ENCODE data around the gene GNAL.

Gene GNAL

DNA sequence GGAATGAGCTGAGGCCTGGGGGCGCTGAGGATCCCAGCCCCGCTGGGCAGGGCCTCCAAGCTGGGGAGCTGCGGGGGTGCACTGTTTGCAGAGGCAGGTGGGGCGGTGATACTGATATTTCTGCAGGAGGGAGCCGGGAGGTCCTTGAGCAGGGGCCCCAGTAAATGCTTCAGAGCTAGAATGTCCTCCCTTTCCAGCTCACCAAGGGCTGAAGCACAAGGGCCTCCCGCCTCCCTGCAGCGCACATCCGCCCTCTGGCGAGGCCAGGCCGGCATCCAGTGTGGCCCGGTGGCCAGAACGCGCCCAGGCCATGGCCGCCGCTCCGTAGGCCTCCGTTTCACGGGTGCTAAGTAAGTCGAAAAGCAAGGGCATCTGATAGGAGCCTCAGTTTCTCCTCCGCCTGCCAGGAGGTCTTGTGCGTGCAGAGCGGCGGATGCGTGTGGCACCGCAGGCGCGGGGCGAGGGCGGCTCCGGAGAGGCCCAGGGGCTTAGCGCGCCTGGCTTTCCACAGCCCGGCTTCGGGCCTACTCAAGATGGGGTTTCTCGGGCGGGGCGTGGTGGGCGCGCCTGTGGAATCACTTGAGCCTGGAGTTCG lies 132.7 kb downstream of the GNAL start:
- Histone ChIP-seq H3K27me3 (ENCODE audit: control insufficient read depth, low read length) (no peaks in the 10 kb centered on the region), H3K27ac (ENCODE audit: low read depth, low read length) (no peak overlapping the region)

GRCh38 chr18:11823545-11823944 lies 134.5 kb downstream of the GNAL start:
- TF ChIP-seq EZH2phosphoT487 (IDR thresholded peaks at IDR 0.05; ENCODE audit: borderline replicate concordance, low read length) (no peak), CTCF (IDR thresholded peaks at IDR 0.05; ENCODE audit: low read depth, low read length, poor library complexity, severe bottlenecking) (no peak)
- Histone ChIP-seq H3K27ac (ENCODE audit: low read depth, low read length) (no peak overlapping the region), H3K36me3 (ENCODE audit: control insufficient read depth, low read length) (no peaks in the 10 kb centered on the region), H4K20me1 (ENCODE audit: control insufficient read depth, insufficient read depth, low read depth, low read length) (no peaks in the 10 kb centered on the region), H3K27me3 (ENCODE audit: control insufficient read depth, low read length) (no peaks in the 10 kb centered on the region), H3F3A (ENCODE audit: control insufficient read depth, insufficient read depth) (no peaks in the 10 kb centered on the region), H3K9me3 (ENCODE audit: control insufficient read depth, insufficient read depth, low read length) (no peaks in the 10 kb centered on the region), H3K79me2 (ENCODE audit: control insufficient read depth, low read length) (no peaks in the 10 kb centered on the region), H3K9me2 (replicated peaks; ENCODE audit: control insufficient read depth, low read length) (no peaks in the 10 kb centered on the region), H3K4me2 (ENCODE audit: low read length) (no peak overlapping the region), H3K4me3 (ENCODE audit: low read length) (no peak overlapping the region), H3K4me1 (ENCODE audit: control insufficient read depth, low read length) (no peaks in the 10 kb centered on the region)

More for the DNA sequence above, 132.7 kb downstream of the GNAL start:
- no peaks in the 10 kb centered on the region for H3K9me3 ChIP-seq (ENCODE audit: control insufficient read depth, insufficient read depth, low read length)
- H3K4me2 ChIP-seq (ENCODE audit: low read length): no peak overlapping the region
- no peaks in the 10 kb centered on the region for H4K20me1 ChIP-seq (ENCODE audit: control insufficient read depth, insufficient read depth, low read depth, low read length)
- no peak overlapping the region for H3K4me3 ChIP-seq (ENCODE audit: low read length)
- no peak for TF ChIP-seq CTCF (IDR thresholded peaks at IDR 0.05; ENCODE audit: low read depth, low read length, poor library complexity, severe bottlenecking)
- no peaks in the 10 kb centered on the region for H3F3A ChIP-seq (ENCODE audit: control insufficient read depth, insufficient read depth)
- no peaks in the 10 kb centered on the region for H3K9me2 ChIP-seq (replicated peaks; ENCODE audit: control insufficient read depth, low read length)
- H3K36me3 ChIP-seq (ENCODE audit: control insufficient read depth, low read length): no peaks in the 10 kb centered on the region
- H3K4me1 ChIP-seq (ENCODE audit: control insufficient read depth, low read length): no peaks in the 10 kb centered on the region
- no peaks in the 10 kb centered on the region for H3K79me2 ChIP-seq (ENCODE audit: control insufficient read depth, low read length)

- Histone ChIP-seq H3K79me2 (ENCODE audit: control insufficient read depth, low read length) (no peaks in the 10 kb centered on the region), H3K9me3 (ENCODE audit: control insufficient read depth, insufficient read depth, low read length) (no peaks in the 10 kb centered on the region), H4K20me1 (ENCODE audit: control insufficient read depth, insufficient read depth, low read depth, low read length) (no peaks in the 10 kb centered on the region), H3K4me2 (ENCODE audit: low read length) (no peak overlapping the region), H3F3A (ENCODE audit: control insufficient read depth, insufficient read depth) (no peaks in the 10 kb centered on the region), H3K4me1 (ENCODE audit: control insufficient read depth, low read length) (no peaks in the 10 kb centered on the region), H3K27me3 (ENCODE audit: control insufficient read depth, low read length) (no peaks in the 10 kb centered on the region), H3K27ac (ENCODE audit: low read depth, low read length) (no peak overlapping the region), H3K36me3 (ENCODE audit: control insufficient read depth, low read length) (no peaks in the 10 kb centered on the region), H3K9me2 (replicated peaks; ENCODE audit: control insufficient read depth, low read length) (no peaks in the 10 kb centered on the region), H3K4me3 (ENCODE audit: low read length) (no peak overlapping the region)
- TF ChIP-seq EZH2phosphoT487 (IDR thresholded peaks at IDR 0.05; ENCODE audit: borderline replicate concordance, low read length): no peak
- TF ChIP-seq CTCF (IDR thresholded peaks at IDR 0.05; ENCODE audit: low read depth, low read length, poor library complexity, severe bottlenecking): no peak
Observed at GRCh38 chr18:11826836-11827235, 137.8 kb downstream of the GNAL start.

All from DOHH2 (cell line).